Stomach smooth muscle (tissue), 2 donors: ENCODE measurements around the gene RPH3AL.

Experiments
- H3K27ac ChIP-seq: one replicate; pipeline ENCODE4 v1.7.0; 2013; ENCODE audit warnings: mild to moderate bottlenecking, low read length, inconsistent platforms
- H3K27me3 ChIP-seq, 2 donors: one replicate each; pipeline ENCODE4 v1.7.0; 2013; ENCODE audit warnings: low read length in 2 of 2; ENCODE audit not compliant: insufficient read depth in 2 of 2, control insufficient read depth in 1 of 2
- H3K36me3 ChIP-seq, 2 donors: one replicate each; pipeline ENCODE4 v1.7.0; 2013; ENCODE audit warnings: low read length in 2 of 2; ENCODE audit not compliant: control insufficient read depth in 2 of 2, insufficient read depth in 2 of 2
- H3K4me1 ChIP-seq: one replicate; pipeline ENCODE4 v1.7.0; 2013; ENCODE audit warnings: low read length; ENCODE audit not compliant: control insufficient read depth, insufficient read depth
- H3K4me3 ChIP-seq, 2 donors: one replicate each; pipeline ENCODE4 v1.7.0; 2013; ENCODE audit warnings: low read length in 2 of 2
- H3K9ac ChIP-seq, 2 donors: one replicate each; pipeline ENCODE4 v1.7.0; 2013; ENCODE audit warnings: low read length in 2 of 2, mild to moderate bottlenecking in 1 of 2
- H3K9me3 ChIP-seq, 2 donors: one replicate each; pipeline ENCODE4 v1.7.0; 2013; ENCODE audit warnings: low read length in 2 of 2; ENCODE audit not compliant: control insufficient read depth in 2 of 2
- donor health status: healthy.
- donor health status: Pancreatic carcinoma.

RPH3AL gene

GRCh38 chr17:231966-232807 lies 120.4 kb downstream of the RPH3AL start:
- no peaks in the 10 kb centered on the region for H3K36me3 ChIP-seq
- H3K27ac ChIP-seq: no peak overlapping the region
- no peaks in the 10 kb centered on the region for H3K27me3 ChIP-seq
- peaks cover 3% of the 10 kb centered on the region for H3K4me1 ChIP-seq
- no peaks in the 10 kb centered on the region for H3K9me3 ChIP-seq
- H3K9ac ChIP-seq: no peak overlapping the region
- H3K4me3 ChIP-seq: no peak overlapping the region

- no peak overlapping the region for H3K4me3 ChIP-seq
- peaks cover 3% of the 10 kb centered on the region for H3K4me1 ChIP-seq
- no peak overlapping the region for H3K27ac ChIP-seq
- H3K9ac ChIP-seq: no peak overlapping the region
- no peaks in the 10 kb centered on the region for H3K9me3 ChIP-seq
- no peaks in the 10 kb centered on the region for H3K36me3 ChIP-seq
- H3K27me3 ChIP-seq: no peaks in the 10 kb centered on the region
Measured at GRCh38 chr17:231191-231965, 121.2 kb downstream of the RPH3AL start.

DNA sequence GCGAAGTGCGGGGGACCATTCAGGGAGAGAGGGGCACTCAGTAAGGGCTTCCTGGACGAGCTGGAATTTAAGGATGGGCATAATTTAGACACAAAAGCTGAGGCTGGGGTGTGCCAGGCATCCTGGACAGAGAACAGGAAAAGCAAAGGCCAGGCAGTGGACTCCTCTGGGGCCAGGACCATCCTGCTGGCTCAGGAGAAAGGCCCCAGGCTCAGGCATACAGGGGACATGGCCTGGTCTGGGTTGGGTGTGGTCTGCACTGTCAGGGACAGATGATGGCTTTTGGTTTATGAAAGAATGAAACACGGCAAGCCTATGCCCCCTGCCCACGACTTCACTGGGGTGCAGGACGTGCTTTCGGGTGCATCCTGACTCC lies 122.2 kb downstream of the RPH3AL start:
- H3K9ac ChIP-seq: no peak overlapping the region
- H3K36me3 ChIP-seq: no peaks in the 10 kb centered on the region
- H3K27me3 ChIP-seq: no peaks in the 10 kb centered on the region
- no peak overlapping the region for H3K27ac ChIP-seq
- H3K4me1 ChIP-seq: peaks cover 3% of the 10 kb centered on the region
- H3K9me3 ChIP-seq: no peaks in the 10 kb centered on the region
- no peak overlapping the region for H3K4me3 ChIP-seq

GRCh38 chr17:229709-230394 lies 122.8 kb downstream of the RPH3AL start:
- Histone ChIP-seq H3K9ac (no peak overlapping the region), H3K4me3 (no peak overlapping the region), H3K9me3 (no peaks in the 10 kb centered on the region), H3K36me3 (no peaks in the 10 kb centered on the region), H3K27me3 (no peaks in the 10 kb centered on the region), H3K4me1 (peaks cover 3% of the 10 kb centered on the region), H3K27ac (no peak overlapping the region)

- Histone ChIP-seq H3K27ac (no peak overlapping the region), H3K9me3 (no peaks in the 10 kb centered on the region), H3K4me1 (peaks cover 3% of the 10 kb centered on the region), H3K4me3 (no peak overlapping the region), H3K9ac (no peak overlapping the region), H3K27me3 (no peaks in the 10 kb centered on the region), H3K36me3 (no peaks in the 10 kb centered on the region)
Measured at GRCh38 chr17:228951-229708, 123.5 kb downstream of the RPH3AL start.

DNA sequence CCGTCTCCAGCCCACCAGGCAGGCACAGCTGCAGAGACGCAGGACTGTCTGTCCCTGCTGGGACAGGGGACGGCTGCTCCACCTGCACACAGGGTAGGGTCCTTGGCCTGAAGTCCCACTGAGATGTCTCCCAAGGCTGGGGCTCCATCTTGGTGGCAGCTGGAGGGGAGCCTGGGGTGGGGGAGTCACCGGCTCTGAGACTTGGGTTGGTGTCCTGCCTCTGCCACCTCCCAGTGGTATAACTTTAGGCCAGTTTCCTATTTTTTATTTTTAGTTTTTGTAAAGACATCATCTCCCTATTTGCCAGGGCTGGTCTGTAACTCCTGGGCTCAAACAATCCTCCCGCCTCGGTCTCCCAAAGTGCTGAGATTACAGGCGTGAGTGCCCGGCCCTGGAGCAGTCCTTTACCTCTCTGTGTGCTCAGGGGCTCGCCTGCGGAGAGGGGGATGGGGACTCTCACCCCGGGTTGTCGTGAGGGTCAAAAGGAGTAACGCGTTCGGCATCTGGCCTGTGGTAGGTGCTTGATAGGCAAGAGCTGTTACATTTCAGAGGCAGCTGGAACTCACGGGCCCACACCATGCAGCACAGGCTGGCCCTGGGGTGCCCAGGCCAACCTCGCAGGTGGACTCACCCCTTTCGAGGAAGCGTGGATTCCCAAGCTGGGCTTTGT lies 124.5 kb downstream of the RPH3AL start:
- H3K36me3 ChIP-seq: no peaks in the 10 kb centered on the region
- H3K4me3 ChIP-seq: no peak overlapping the region
- no peaks in the 10 kb centered on the region for H3K9me3 ChIP-seq
- no peak overlapping the region for H3K9ac ChIP-seq
- H3K27ac ChIP-seq: no peak overlapping the region
- no peaks in the 10 kb centered on the region for H3K27me3 ChIP-seq
- peaks cover under 1% of the 10 kb centered on the region for H3K4me1 ChIP-seq

DNA sequence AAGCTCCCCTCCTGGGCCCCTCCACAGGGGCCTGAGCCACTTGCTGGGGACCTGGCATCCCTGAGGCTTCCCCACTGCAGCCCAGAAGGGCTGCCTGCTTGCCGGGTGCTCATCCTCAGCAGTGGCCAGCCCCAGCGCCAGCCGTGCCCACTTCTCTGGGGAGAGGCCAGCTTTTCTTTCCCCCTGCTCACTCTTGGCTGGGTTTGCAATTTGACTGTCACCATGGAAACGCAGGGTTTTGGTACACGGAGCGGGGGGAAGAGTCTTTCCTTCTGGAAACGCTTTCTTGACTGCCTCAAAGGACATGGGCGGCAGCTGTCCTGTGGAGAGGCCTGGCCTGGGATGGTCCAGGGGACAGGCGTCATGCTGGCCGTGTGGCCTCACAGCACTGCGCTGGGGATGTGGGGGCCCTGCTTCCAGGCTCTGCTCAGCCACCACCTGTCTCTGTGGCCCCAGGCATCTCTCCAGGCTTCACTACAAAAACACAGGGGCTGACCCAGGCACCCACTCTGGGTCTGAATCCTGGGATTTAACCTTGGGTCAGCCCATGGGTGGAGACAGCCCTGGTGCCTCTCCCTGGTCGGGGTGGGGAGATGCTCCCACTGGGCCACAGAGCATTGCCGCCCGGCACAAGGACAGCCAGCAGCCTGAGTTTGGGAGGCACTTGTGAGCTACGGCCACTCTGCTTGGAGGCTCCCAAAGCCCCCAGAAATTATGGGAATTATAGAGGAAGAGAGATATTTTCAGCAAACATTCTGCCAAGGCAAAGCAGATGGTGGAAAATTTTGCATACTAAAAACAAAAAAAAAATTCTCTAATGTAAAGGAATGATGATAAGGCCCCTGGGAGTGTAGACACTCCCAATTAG lies 125.3 kb downstream of the RPH3AL start:
- no peaks in the 10 kb centered on the region for H3K9me3 ChIP-seq
- H3K27me3 ChIP-seq: no peaks in the 10 kb centered on the region
- H3K36me3 ChIP-seq: no peaks in the 10 kb centered on the region
- no peak overlapping the region for H3K27ac ChIP-seq
- no peak overlapping the region for H3K9ac ChIP-seq
- no peaks in the 10 kb centered on the region for H3K4me1 ChIP-seq
- no peak overlapping the region for H3K4me3 ChIP-seq

DNA sequence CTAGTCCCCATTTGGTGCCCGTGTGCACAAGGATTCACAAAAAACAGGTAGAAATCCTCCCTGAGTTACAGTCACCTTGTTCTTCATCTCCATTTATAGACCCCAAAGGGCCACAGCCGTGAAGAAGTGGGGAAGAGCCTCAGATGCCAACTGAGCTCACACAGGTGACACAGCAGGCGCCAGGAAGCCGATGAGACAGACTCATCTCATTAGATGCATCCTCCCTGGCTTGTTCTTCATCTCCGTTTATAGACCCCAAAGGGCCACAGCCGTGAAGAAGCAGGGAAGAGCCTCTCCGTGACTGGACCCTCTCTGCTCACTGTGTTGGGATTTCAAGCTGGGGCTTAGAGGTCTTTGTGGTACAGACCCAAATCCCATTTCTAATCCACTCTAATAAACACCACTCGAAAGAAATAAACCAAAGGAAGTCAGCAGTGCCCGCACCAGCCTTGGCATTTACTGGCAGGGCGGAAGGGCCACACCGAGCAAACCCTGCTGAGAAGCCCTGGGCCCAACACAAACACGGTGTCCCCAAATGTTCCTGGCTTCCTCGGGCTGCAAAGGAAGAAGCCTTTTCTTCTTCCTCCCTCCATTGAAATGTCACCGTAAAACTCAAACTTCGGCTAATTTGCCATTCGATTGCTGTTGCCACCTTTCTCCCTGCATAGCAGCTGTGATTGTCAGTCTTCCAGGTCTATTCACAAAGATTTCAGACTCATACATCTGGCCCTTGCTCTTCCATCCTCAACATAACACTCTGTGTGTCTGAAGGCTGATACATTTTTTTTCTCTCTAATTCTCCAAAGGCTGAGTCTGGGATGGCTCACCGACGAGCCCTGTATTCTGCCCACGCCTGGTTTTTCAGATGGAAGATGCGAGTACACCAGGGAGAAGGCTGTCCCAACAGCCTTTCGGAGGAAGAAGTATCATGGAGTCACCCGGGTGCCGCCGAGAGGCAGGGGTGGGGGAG lies 126.2 kb downstream of the RPH3AL start:
- no peaks in the 10 kb centered on the region for H3K9me3 ChIP-seq
- no peak overlapping the region for H3K27ac ChIP-seq
- no peaks in the 10 kb centered on the region for H3K27me3 ChIP-seq
- H3K4me1 ChIP-seq: no peaks in the 10 kb centered on the region
- H3K4me3 ChIP-seq: no peak overlapping the region
- no peaks in the 10 kb centered on the region for H3K36me3 ChIP-seq
- H3K9ac ChIP-seq: no peak overlapping the region

DNA sequence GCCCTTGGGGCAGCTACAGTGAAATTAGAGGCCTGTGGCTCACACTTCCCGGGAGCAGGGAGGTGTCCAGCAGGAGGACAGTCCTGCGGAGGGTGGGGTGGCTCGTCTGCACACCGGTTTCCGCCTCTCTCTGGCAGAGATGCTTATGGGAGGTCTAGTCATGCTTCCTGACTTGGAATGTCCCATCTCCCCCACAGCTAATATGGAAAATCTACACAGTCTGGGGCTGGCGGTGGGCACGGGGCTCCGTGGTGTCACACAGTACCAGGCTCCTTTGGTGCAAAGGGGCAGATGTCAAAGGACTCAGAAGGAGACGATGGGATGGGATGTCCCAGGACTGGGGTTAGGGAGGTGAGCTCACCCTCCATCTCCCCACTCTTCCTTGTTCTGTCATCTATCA lies 127.1 kb downstream of the RPH3AL start:
- H3K4me3 ChIP-seq: no peak overlapping the region
- H3K9ac ChIP-seq: no peak overlapping the region

More for the DNA sequence above, 127.1 kb downstream of the RPH3AL start:
- H3K9me3 ChIP-seq: no peaks in the 10 kb centered on the region
- no peak overlapping the region for H3K27ac ChIP-seq
- H3K27me3 ChIP-seq: no peaks in the 10 kb centered on the region
- H3K4me1 ChIP-seq: no peaks in the 10 kb centered on the region
- no peaks in the 10 kb centered on the region for H3K36me3 ChIP-seq
